Measurements from ENCODE around the gene LDHD. TPM values are rescaled to one million over a fixed set of nuclear protein-coding genes. Genes with fewer than 3 reads are reported as not detected.

The LDHD gene
- total RNA-seq, 2 donors from 2014 or later = 0.62 TPM; not detected in 1

- H3K27ac Mint-ChIP-seq = peak overlapping the region; percentile 97
- no peak for ATAC-seq
- H3K4me1 Mint-ChIP-seq = peaks cover 48% of the 10 kb centered on the region
- DNase-seq = no peak
- H3K36me3 Mint-ChIP-seq (ENCODE audit: low read depth) = peaks cover 2% of the 10 kb centered on the region
- H3K27me3 Mint-ChIP-seq = no peaks in the 10 kb centered on the region
- H3K9me3 ChIP-seq (ENCODE audit: control insufficient read depth, low read length, poor library complexity, severe bottlenecking) = no peaks in the 10 kb centered on the region
- peak overlapping the region; percentile 93 for H3K4me3 Mint-ChIP-seq
Measured at GRCh38 chr16:75075688-75076268, 40.8 kb downstream of the LDHD start.

GRCh38 chr16:75074920-75075687 lies 41.5 kb downstream of the LDHD start:
- peaks cover 2% of the 10 kb centered on the region for H3K36me3 Mint-ChIP-seq (ENCODE audit: low read depth)
- peak; percentile 97 for ATAC-seq
- DNase-seq = peak; percentile 64 to 83 (median 76)
- H3K27me3 Mint-ChIP-seq = no peaks in the 10 kb centered on the region
- peak overlapping the region; percentile 93 for H3K4me3 Mint-ChIP-seq
- peak overlapping the region; percentile 97 for H3K27ac Mint-ChIP-seq
- H3K4me1 Mint-ChIP-seq = peaks cover 52% of the 10 kb centered on the region
- H3K9me3 ChIP-seq (ENCODE audit: control insufficient read depth, low read length, poor library complexity, severe bottlenecking) = no peaks in the 10 kb centered on the region

- H3K9me3 ChIP-seq (ENCODE audit: control insufficient read depth, low read length, poor library complexity, severe bottlenecking) = no peaks in the 10 kb centered on the region
- Mint-ChIP-seq H3K36me3 (ENCODE audit: low read depth) (peaks cover 2% of the 10 kb centered on the region), H3K27me3 (no peaks in the 10 kb centered on the region), H3K27ac (peak overlapping the region; percentile 97), H3K4me3 (no peak overlapping the region), H3K4me1 (peaks cover 52% of the 10 kb centered on the region)
- DNase-seq = no peak
- no peak for ATAC-seq
Measured at GRCh38 chr16:75074304-75074793, 42.2 kb downstream of the LDHD start.

DNA sequence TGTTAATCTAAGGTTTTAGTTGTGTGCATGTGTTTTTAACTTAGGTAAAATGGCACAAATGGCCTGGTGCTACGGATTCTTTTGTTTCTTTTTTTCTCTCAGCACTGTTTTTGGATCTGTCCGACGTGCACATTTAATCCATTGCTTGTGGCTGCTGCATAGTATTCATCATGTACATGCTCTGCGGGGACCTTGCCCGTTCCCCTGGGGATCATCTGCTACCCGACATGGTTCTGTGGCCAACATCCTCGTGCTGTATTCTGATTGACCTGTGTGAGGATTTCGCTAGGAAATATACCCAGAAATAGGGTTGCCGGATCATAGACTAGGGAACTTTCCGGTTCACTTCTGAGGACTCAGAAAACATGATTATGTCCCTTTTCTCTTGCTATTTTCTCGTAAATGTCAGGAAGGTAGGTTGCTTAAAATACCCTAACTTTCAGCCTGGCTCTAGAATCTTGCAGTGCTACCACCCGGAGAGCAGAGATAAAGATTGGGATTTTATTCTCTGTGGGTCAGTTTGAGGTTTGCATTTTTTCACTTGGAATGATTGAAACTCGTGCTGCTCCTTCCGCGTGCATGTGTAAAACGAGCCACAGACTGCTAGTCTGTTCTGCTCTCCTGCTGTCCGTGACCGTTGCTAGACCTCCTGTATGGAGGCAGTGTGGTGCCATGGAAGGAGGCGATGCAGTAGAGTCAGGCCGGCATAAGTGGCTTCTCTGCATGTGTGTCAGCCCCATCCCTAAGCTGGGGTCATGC lies 42.9 kb downstream of the LDHD start:
- Mint-ChIP-seq H3K4me3 (peak overlapping the region; percentile 34), H3K36me3 (ENCODE audit: low read depth) (peaks cover 2% of the 10 kb centered on the region), H3K4me1 (peaks cover 49% of the 10 kb centered on the region), H3K27me3 (no peaks in the 10 kb centered on the region), H3K27ac (peak overlapping the region; percentile 97)
- no peak for DNase-seq
- no peak for ATAC-seq
- H3K9me3 ChIP-seq (ENCODE audit: control insufficient read depth, low read length, poor library complexity, severe bottlenecking) = no peaks in the 10 kb centered on the region

GRCh38 chr16:75072239-75072947 lies 44.2 kb downstream of the LDHD start:
- Mint-ChIP-seq H3K4me3 (no peak overlapping the region), H3K27me3 (no peaks in the 10 kb centered on the region), H3K4me1 (peaks cover 43% of the 10 kb centered on the region), H3K36me3 (ENCODE audit: low read depth) (peaks cover 2% of the 10 kb centered on the region), H3K27ac (peak overlapping the region; percentile 97)
- H3K9me3 ChIP-seq (ENCODE audit: control insufficient read depth, low read length, poor library complexity, severe bottlenecking) = no peaks in the 10 kb centered on the region
- DNase-seq (no peak), ATAC-seq (no peak)

DNA sequence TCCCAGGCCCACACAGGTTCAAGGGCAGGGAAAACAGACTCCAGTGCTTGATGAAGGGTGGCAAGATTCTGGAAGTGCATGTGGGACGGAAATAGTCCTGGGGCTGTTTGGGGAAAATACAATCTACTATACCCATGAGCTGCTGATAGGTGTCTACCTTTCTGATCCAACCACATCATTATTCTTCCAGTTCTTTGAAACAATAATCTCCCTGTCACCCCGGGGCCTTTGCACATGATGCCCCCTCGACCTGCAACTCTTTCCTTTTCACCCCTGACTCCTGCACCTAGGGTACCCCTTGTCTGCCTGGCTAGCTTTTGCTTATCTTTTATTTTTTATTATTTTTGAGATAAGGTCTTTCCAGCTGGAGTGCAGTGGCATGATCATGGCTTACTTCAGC lies 45.0 kb downstream of the LDHD start:
- no peaks in the 10 kb centered on the region for H3K9me3 ChIP-seq (ENCODE audit: control insufficient read depth, low read length, poor library complexity, severe bottlenecking)
- Mint-ChIP-seq H3K36me3 (ENCODE audit: low read depth) (peaks cover 2% of the 10 kb centered on the region), H3K27me3 (no peaks in the 10 kb centered on the region), H3K27ac (peak overlapping the region; percentile 97), H3K4me1 (peaks cover 42% of the 10 kb centered on the region), H3K4me3 (no peak overlapping the region)
- DNase-seq (no peak), ATAC-seq (no peak)

DNA sequence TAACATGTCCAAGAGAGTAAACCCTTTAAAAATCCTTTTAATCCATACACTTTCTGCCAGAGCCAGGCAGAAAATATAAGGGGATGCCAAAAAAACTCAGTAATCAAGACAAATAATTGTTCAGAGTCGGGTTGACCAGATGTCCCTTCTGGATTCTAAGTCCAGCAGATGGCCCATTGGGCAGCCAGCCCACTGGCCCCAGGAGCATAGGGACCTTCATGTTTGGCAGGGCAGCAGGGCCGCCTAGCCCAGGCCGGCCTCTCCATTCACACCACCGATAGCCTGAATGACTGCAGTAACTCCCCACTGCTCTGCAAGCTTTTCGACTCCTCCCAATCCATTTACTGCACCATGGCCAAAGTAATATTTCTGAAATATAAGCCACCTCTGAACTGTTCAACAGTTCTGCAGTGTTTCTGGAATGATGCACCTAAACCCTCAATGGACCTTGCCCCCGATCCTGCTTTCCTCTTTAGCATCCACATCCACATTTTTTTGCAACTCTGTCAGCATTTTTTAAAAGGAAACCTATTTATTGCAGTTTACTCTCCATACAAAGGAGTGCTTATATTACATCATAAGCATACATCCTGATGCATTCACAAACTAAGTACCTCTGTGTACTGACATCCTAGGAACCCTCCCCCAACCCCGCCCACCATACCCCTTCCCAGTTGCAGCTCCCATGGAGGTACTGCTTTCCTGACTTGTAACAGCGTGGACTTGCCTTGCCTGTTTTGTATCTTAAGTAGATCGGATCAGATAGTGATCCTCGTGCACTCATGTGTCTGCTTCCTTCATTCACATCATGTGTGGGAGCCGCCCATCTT lies 46.4 kb downstream of the LDHD start:
- Mint-ChIP-seq H3K36me3 (ENCODE audit: low read depth) (no peaks in the 10 kb centered on the region), H3K4me3 (no peak overlapping the region), H3K27ac (peak overlapping the region; percentile 97), H3K4me1 (peaks cover 33% of the 10 kb centered on the region), H3K27me3 (no peaks in the 10 kb centered on the region)
- DNase-seq = no peak
- no peaks in the 10 kb centered on the region for H3K9me3 ChIP-seq (ENCODE audit: control insufficient read depth, low read length, poor library complexity, severe bottlenecking)
- no peak for ATAC-seq

- Mint-ChIP-seq H3K27me3 (no peaks in the 10 kb centered on the region), H3K27ac (peak overlapping the region; percentile 71), H3K36me3 (ENCODE audit: low read depth) (no peaks in the 10 kb centered on the region), H3K4me3 (no peak overlapping the region), H3K4me1 (peaks cover 30% of the 10 kb centered on the region)
- H3K9me3 ChIP-seq (ENCODE audit: control insufficient read depth, low read length, poor library complexity, severe bottlenecking) = no peaks in the 10 kb centered on the region
- DNase-seq = no peak
- no peak for ATAC-seq
Measured at GRCh38 chr16:75068085-75069031, 48.2 kb downstream of the LDHD start.

GRCh38 chr16:75066861-75067447 lies 49.6 kb downstream of the LDHD start:
- DNase-seq (no peak), ATAC-seq (no peak)
- no peaks in the 10 kb centered on the region for H3K9me3 ChIP-seq (ENCODE audit: control insufficient read depth, low read length, poor library complexity, severe bottlenecking)
- H3K27ac Mint-ChIP-seq = no peak overlapping the region
- H3K4me3 Mint-ChIP-seq = no peak overlapping the region
- peaks cover 25% of the 10 kb centered on the region for H3K4me1 Mint-ChIP-seq
- H3K36me3 Mint-ChIP-seq (ENCODE audit: low read depth) = no peaks in the 10 kb centered on the region
- H3K27me3 Mint-ChIP-seq = no peaks in the 10 kb centered on the region

GRCh38 chr16:75065521-75066149 lies 50.9 kb downstream of the LDHD start:
- Mint-ChIP-seq H3K4me3 (no peak overlapping the region), H3K36me3 (ENCODE audit: low read depth) (no peaks in the 10 kb centered on the region), H3K27ac (peak overlapping the region; percentile 85), H3K4me1 (peaks cover 28% of the 10 kb centered on the region), H3K27me3 (no peaks in the 10 kb centered on the region)
- DNase-seq (no peak), ATAC-seq (no peak)
- no peaks in the 10 kb centered on the region for H3K9me3 ChIP-seq (ENCODE audit: control insufficient read depth, low read length, poor library complexity, severe bottlenecking)

DNA sequence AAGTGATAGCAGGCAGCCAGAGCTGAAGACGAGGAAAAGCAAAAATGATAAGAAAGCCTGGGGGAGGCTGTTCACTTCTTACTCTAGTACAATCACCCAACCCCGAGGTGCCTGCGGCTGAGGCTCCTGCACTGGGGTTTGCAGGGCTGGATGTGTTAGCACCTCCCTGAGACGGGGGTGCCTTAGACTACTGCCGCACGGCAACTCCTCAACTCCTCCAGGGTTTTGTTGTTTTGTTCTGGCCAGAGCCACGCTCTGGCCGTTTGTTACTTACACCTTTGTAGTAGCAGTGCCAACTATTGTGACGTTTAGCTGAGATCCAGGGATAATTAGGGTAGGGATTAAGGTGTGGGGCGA lies 51.5 kb downstream of the LDHD start:
- ATAC-seq (peak; percentile 81), DNase-seq (peak in 1 of 3 donors; percentile 18)
- H3K36me3 Mint-ChIP-seq (ENCODE audit: low read depth) = no peaks in the 10 kb centered on the region
- H3K9me3 ChIP-seq (ENCODE audit: control insufficient read depth, low read length, poor library complexity, severe bottlenecking) = no peaks in the 10 kb centered on the region
- H3K4me1 Mint-ChIP-seq = peaks cover 24% of the 10 kb centered on the region
- no peaks in the 10 kb centered on the region for H3K27me3 Mint-ChIP-seq
- H3K27ac Mint-ChIP-seq = peak overlapping the region; percentile 85
- H3K4me3 Mint-ChIP-seq = peak overlapping the region; percentile 79

Measured in T-helper 17 cell (primary cell).